K562 (cell line): ENCODE measurements around the gene RPS28. TPM values are rescaled to one million over a fixed set of nuclear protein-coding genes. Genes with fewer than 3 reads are reported as not detected.
A peak's percentile ranks its signal among the peaks of the same experiment; 100 is the strongest.

Experiments used
- ATAC-seq: fragments of 200-7000 bp; cut with Tn5 transposase; 3 replicates; pipeline ENCODE4 v1.9.1; 2020; ENCODE audit warnings: moderate library complexity
- BruUV-seq: library from RNA; stranded (reverse); fragments of 400-500 nt; replicated peaks from 2 replicates; lab custom pipeline; 2021; lab: Mats Ljungman, UMichigan
- CTCF ChIA-PET: fragments of 300-600 bp; formaldehyde crosslinking; extraction: SDS; loops from one replicate; lab custom pipeline; 2021; ENCODE audit warnings: low intra/inter-chr PET ratio; lab: Yijun Ruan, JAX
- POLR2A ChIA-PET: fragments of 300-600, 350-650 bp; sonication (Branson Sonifier 250); formaldehyde crosslinking; extraction: SDS; loops from one replicate; lab custom pipeline; 2021; ENCODE audit warnings: antibody characterized with exemption, inconsistent platforms; lab: Yijun Ruan, JAX
- DNase-seq, 4 experiments: peaks; one replicate each; pipeline versions ENCODE4 v3.0.0 to v3.0.0-alpha.2; 2011 to 2018; ENCODE audit warnings: low spot score in 3 of 4, mixed read lengths in 3 of 4; ENCODE audit errors: extremely low read depth in 1 of 4
- FAIRE-seq: peaks from 2 replicates; lab custom pipeline; 2011; peaks lifted over from hg19 to GRCh38; lab: Jason Lieb, UNC
- H2AFZ ChIP-seq: 2 replicates; pipeline ENCODE4 v1.6.0; 2011; ENCODE audit warnings: low read depth, low read length, control low read depth, inconsistent platforms
- H3K27ac ChIP-seq: fragments of 200-600 bp; 3 replicates; pipeline ENCODE4 v1.8.0; 2011; ENCODE audit warnings: low read depth, mild to moderate bottlenecking, control low read depth, inconsistent platforms, low read length, moderate library complexity, mixed read lengths; ENCODE audit errors: extremely low read depth
- H3K27me3 ChIP-seq, 2 experiments: fragments of 300-600 bp in 1 of 2; 2 replicates in 1 of 2; 3 replicates in 1 of 2; pipeline versions ENCODE4 v1.6.0 to v1.8.0; 2011; ENCODE audit warnings: inconsistent platforms in 2 of 2, low read length in 2 of 2, mild to moderate bottlenecking in 1 of 2, mixed read lengths in 1 of 2, moderate library complexity in 1 of 2; ENCODE audit not compliant: control insufficient read depth in 2 of 2, insufficient read depth in 2 of 2
- H3K36me3 ChIP-seq: fragments of 300-600 bp; 3 replicates; pipeline ENCODE4 v1.8.0; 2011; ENCODE audit warnings: mild to moderate bottlenecking, low read length, inconsistent platforms; ENCODE audit not compliant: control insufficient read depth, insufficient read depth
- H3K4me1 ChIP-seq, 2 experiments: fragments of 200-600 bp in 1 of 2; replicated peaks in 1 of 2; 2 replicates in 1 of 2; 3 replicates in 1 of 2; pipeline versions ENCODE4 v1.5.1 to v1.8.0; 2011; ENCODE audit warnings: inconsistent platforms in 2 of 2, low read length in 2 of 2, mild to moderate bottlenecking in 1 of 2, mixed read lengths in 1 of 2, moderate library complexity in 1 of 2; ENCODE audit not compliant: control insufficient read depth in 2 of 2, insufficient read depth in 2 of 2
- H3K4me2 ChIP-seq: 2 replicates; pipeline ENCODE4 v1.6.1; 2011; ENCODE audit warnings: low read length, control low read depth, inconsistent platforms, mixed read lengths; ENCODE audit not compliant: insufficient read depth
- H3K4me3 ChIP-seq: fragments of 200-600 bp; sonication (generic), shearing (Covaris generic); 2 replicates; pipeline ENCODE4 v1.5.1; 2016; ENCODE audit warnings: control low read depth, inconsistent platforms
- H3K79me2 ChIP-seq: fragments of 200-600 bp; 3 replicates; pipeline ENCODE4 v1.8.0; 2011; ENCODE audit warnings: low read length, inconsistent platforms; ENCODE audit not compliant: control insufficient read depth, insufficient read depth
- H3K9ac ChIP-seq, 2 experiments: 2 replicates each; pipeline versions ENCODE4 v1.6.0 to v1.6.1; 2011; ENCODE audit warnings: low read depth in 2 of 2, low read length in 2 of 2, control low read depth in 1 of 2, inconsistent platforms in 1 of 2, mild to moderate bottlenecking in 1 of 2, mixed read lengths in 1 of 2; ENCODE audit not compliant: insufficient read depth in 1 of 2
- H3K9me1 ChIP-seq: one replicate; pipeline ENCODE4 v1.6.0; 2011; ENCODE audit warnings: inconsistent platforms, mild to moderate bottlenecking, low read length, moderate library complexity; ENCODE audit not compliant: control insufficient read depth, insufficient read depth
- H3K9me3 ChIP-seq: replicated peaks from 2 replicates; pipeline ENCODE4 v1.5.1; 2011; ENCODE audit warnings: low read depth, low read length, inconsistent platforms; ENCODE audit not compliant: control insufficient read depth, insufficient read depth
- H4K20me1 ChIP-seq: replicated peaks from 2 replicates; pipeline ENCODE4 v1.6.1; 2011; ENCODE audit warnings: low read length, inconsistent platforms, mixed read lengths; ENCODE audit not compliant: control insufficient read depth, insufficient read depth
- C11orf30 ChIP-seq: fragments of 450-650 bp; IDR thresholded peaks from 2 replicates; pipeline ENCODE4 v1.6.1; 2016; ENCODE audit warnings: low read depth, mild to moderate bottlenecking
- DMBX1 ChIP-seq: fragments of 250-450 bp; sonication (Bioruptor Pico); IDR thresholded peaks from 2 replicates; pipeline ENCODE4 v1.8.0; 2022; ENCODE audit warnings: inconsistent platforms, mild to moderate bottlenecking, moderate library complexity, borderline replicate concordance
- IFI16 ChIP-seq: fragments of 250-450 bp; sonication (Bioruptor Pico); IDR thresholded peaks from 2 replicates; pipeline ENCODE4 v2.1.2; 2022; ENCODE audit warnings: mild to moderate bottlenecking, inconsistent platforms
- LARP7 ChIP-seq: fragments of 450-650 bp; IDR thresholded peaks from 2 replicates; pipeline ENCODE4 v1.6.1; 2016
- RBM15 ChIP-seq: fragments of 200-400 bp; formaldehyde crosslinking; IDR thresholded peaks from 2 replicates; pipeline ENCODE4 v1.6.1; 2018; ENCODE audit warnings: mild to moderate bottlenecking, low read length, moderate library complexity; ENCODE audit not compliant: insufficient read depth
- SNIP1 ChIP-seq: fragments of 450-650 bp; IDR thresholded peaks from 2 replicates; pipeline ENCODE4 v1.7.1; 2017; ENCODE audit warnings: low read depth, mild to moderate bottlenecking
- TAL1 ChIP-seq: fragments of 450-650 bp; IDR thresholded peaks from 2 replicates; pipeline ENCODE4 v1.6.1; 2016; ENCODE audit warnings: mild to moderate bottlenecking
- ZFP30 ChIP-seq: fragments of 250-450 bp; sonication (Bioruptor Pico); IDR thresholded peaks from 2 replicates; pipeline ENCODE4 v1.8.0; 2022; ENCODE audit warnings: moderate library complexity, mild to moderate bottlenecking, inconsistent platforms, borderline replicate concordance
- ZNF592 ChIP-seq: fragments of 450-650 bp; IDR thresholded peaks from 2 replicates; pipeline ENCODE4 v1.6.1; 2017; ENCODE audit warnings: antibody characterized with exemption, mild to moderate bottlenecking
- WGBS: fragments of 100-300 bp; shearing (Covaris generic); methylation state at CpG from one replicate; pipeline ENCODE4 v1.1.6; 2016; ENCODE audit warnings: low coverage, mixed read lengths; ENCODE audit not compliant: insufficient coverage; ENCODE audit errors: missing lambda C conversion rate; 5-methylcytosine and 5-hydroxymethylcytosine counted together
- in situ Hi-C: fragments of 300-500 bp; cut with MboI; formaldehyde crosslinking; loops from 4 replicates; pipeline ENCODE4 v1.15.0; 2018; ENCODE audit warnings: inconsistent platforms, mixed read lengths
- intact Hi-C: fragments of 100-400 bp; cut with micrococcal nuclease; formaldehyde crosslinking; loops from 2 replicates; pipeline ENCODE4 v1.14.2; 2022
- polyA plus RNA-seq, 8 experiments: library from polyadenylated mRNA; depleted of rRNA in 4 of 8; stranded (reverse) in 5 of 8; unstranded in 3 of 8; fragments of >200 nt; fragmentation: Nextera tagmentation in 2 of 8; fragmentation: Illumina TruSeq in 1 of 8; extraction: Ambion mirVana in 2 of 8; extraction: Trizol in 1 of 8; gene quantifications; 2 replicates each; pipeline versions ENCODE4 v1.2.1 to v1.2.3, GENCODE V29; 2011 to 2014; ENCODE audit warnings: inconsistent platforms in 1 of 8, missing spikeins in 1 of 8
- total RNA-seq, 7 experiments: library from RNA; depleted of rRNA in 6 of 7; stranded (reverse); fragments of >200 nt in 6 of 7; fragmentation: Illumina TruSeq in 2 of 7; extraction: Trizol in 2 of 7; gene quantifications; 2 replicates each; pipeline versions ENCODE4 v1.2.1 to v1.2.3, GENCODE V29; 2011 to 2021; ENCODE audit warnings: low replicate concordance in 1 of 7
- TF ChIP-seq, protein P1 (sequence below): fragments of 150-350 bp; conservative IDR thresholded peaks from 2 replicates; pipeline ENCODE4 v1.6.1; 2014; ENCODE audit warnings: low read length
- TF ChIP-seq, protein P2 (sequence below): fragments of 200-800 bp; sonication (Bioruptor generic); IDR thresholded peaks from 2 replicates; pipeline ENCODE4 v1.6.1; 2016; ENCODE audit warnings: missing genetic modification characterization, missing compliant biosample characterization

The RPS28 gene
- total and polyA plus RNA-seq, 9 of the 15 experiments (the other 6 are each of a cell fraction or from before 2014, with no cell fraction given) = 165 to 2,827 (median 1,303) TPM

DNA sequence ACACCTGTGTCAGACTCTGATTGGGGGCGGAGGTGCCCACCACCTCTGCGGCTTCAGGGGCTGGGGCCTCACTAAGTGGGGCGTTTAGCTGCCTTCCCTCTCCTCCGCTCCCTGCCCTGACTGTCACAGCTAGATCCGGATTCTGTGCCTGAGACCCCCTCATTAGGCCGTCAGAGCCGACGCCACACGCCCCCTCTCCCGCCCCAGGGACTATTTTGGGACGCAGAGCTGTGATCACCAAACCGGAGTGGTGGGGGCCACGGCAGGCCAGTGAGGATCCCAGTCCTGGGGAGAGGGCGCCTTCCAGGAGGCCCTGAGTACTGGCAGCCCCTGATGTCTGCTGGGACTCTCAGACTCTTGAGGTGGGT is 21.0 kb downstream of the RPS28 start:
- Histone ChIP-seq H4K20me1 (no peaks in the 10 kb centered on the region), H3K79me2 (no peaks in the 10 kb centered on the region), H3K9me3 (no peaks in the 10 kb centered on the region), H3K27ac (no peak overlapping the region), H3K9me1 (no peaks in the 10 kb centered on the region), H3K9ac (peak overlapping the region in 1 of 2 experiments; percentile 58; a peak in 1 of 4 replicates), H2AFZ (no peak overlapping the region), H3K4me3 (no peak overlapping the region), H3K4me1 (peaks cover 0 to 25% of the 10 kb centered on the region in 2 experiments; a peak in 3 of 5 replicates), H3K27me3 (peaks cover 0 to 3% of the 10 kb centered on the region in 2 experiments; a peak in 1 of 5 replicates), H3K4me2 (no peak overlapping the region), H3K36me3 (no peaks in the 10 kb centered on the region)
- FAIRE-seq = no peak
- ChIA-PET POLR2A (interaction anchor here (0.9 to 1.0 kb wide), 2 partner anchors 104 to 172 kb away, joined by 3 to 5 read pairs; partner anchors contain the start of gene ZNF414), CTCF (interaction anchor here (0.6 kb wide), 1 partner anchor 10 kb away, joined by 3 read pairs; no protein-coding TSS in a partner anchor)
- no peak for ATAC-seq
- WGBS = 48% methylated on average over 13 of the region's 14 CpGs
- no TSS peak for BruUV-seq
- intact Hi-C loops (no loop called here), in situ Hi-C loops (no loop called here)
- DNase-seq = no peak
- TF ChIP-seq TAL1 = no peak
- TF ChIP-seq ZFP30 (CRISPR knock-in tag) = no peak
- no peak for TF ChIP-seq C11orf30
- TF ChIP-seq SNIP1 = no peak
- TF ChIP-seq, protein P1, sequence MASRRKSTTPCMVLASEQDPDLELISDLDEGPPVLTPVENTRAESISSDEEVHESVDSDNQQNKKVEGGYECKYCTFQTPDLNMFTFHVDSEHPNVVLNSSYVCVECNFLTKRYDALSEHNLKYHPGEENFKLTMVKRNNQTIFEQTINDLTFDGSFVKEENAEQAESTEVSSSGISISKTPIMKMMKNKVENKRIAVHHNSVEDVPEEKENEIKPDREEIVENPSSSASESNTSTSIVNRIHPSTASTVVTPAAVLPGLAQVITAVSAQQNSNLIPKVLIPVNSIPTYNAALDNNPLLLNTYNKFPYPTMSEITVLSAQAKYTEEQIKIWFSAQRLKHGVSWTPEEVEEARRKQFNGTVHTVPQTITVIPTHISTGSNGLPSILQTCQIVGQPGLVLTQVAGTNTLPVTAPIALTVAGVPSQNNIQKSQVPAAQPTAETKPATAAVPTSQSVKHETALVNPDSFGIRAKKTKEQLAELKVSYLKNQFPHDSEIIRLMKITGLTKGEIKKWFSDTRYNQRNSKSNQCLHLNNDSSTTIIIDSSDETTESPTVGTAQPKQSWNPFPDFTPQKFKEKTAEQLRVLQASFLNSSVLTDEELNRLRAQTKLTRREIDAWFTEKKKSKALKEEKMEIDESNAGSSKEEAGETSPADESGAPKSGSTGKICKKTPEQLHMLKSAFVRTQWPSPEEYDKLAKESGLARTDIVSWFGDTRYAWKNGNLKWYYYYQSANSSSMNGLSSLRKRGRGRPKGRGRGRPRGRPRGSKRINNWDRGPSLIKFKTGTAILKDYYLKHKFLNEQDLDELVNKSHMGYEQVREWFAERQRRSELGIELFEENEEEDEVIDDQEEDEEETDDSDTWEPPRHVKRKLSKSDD = no peak
- no peak for TF ChIP-seq ZNF592
- no peak for TF ChIP-seq DMBX1 (CRISPR knock-in tag)
- no peak for TF ChIP-seq LARP7
- TF ChIP-seq, protein P2, sequence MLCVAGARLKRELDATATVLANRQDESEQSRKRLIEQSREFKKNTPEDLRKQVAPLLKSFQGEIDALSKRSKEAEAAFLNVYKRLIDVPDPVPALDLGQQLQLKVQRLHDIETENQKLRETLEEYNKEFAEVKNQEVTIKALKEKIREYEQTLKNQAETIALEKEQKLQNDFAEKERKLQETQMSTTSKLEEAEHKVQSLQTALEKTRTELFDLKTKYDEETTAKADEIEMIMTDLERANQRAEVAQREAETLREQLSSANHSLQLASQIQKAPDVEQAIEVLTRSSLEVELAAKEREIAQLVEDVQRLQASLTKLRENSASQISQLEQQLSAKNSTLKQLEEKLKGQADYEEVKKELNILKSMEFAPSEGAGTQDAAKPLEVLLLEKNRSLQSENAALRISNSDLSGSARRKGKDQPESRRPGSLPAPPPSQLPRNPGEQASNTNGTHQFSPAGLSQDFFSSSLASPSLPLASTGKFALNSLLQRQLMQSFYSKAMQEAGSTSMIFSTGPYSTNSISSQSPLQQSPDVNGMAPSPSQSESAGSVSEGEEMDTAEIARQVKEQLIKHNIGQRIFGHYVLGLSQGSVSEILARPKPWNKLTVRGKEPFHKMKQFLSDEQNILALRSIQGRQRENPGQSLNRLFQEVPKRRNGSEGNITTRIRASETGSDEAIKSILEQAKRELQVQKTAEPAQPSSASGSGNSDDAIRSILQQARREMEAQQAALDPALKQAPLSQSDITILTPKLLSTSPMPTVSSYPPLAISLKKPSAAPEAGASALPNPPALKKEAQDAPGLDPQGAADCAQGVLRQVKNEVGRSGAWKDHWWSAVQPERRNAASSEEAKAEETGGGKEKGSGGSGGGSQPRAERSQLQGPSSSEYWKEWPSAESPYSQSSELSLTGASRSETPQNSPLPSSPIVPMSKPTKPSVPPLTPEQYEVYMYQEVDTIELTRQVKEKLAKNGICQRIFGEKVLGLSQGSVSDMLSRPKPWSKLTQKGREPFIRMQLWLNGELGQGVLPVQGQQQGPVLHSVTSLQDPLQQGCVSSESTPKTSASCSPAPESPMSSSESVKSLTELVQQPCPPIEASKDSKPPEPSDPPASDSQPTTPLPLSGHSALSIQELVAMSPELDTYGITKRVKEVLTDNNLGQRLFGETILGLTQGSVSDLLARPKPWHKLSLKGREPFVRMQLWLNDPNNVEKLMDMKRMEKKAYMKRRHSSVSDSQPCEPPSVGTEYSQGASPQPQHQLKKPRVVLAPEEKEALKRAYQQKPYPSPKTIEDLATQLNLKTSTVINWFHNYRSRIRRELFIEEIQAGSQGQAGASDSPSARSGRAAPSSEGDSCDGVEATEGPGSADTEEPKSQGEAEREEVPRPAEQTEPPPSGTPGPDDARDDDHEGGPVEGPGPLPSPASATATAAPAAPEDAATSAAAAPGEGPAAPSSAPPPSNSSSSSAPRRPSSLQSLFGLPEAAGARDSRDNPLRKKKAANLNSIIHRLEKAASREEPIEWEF = no peak
- no peak for TF ChIP-seq IFI16 (CRISPR knock-in tag)
- TF ChIP-seq RBM15 = no peak
